SKM-1 treated with dmso at 0.1 percent for 144 hours (cell line): ENCODE measurements around the gene RIN3.
"Not testable (repeated sequence)": the region's sequence is repeated elsewhere in the genome, so short reads cannot be mapped to it uniquely, and the experiment has no call there.

Experiments
- DNase-seq: peaks from one replicate; lab custom pipeline; 2025; ENCODE audit not compliant: unreplicated experiment; lab: John Stamatoyannopoulos, UW

RIN3 gene

DNA sequence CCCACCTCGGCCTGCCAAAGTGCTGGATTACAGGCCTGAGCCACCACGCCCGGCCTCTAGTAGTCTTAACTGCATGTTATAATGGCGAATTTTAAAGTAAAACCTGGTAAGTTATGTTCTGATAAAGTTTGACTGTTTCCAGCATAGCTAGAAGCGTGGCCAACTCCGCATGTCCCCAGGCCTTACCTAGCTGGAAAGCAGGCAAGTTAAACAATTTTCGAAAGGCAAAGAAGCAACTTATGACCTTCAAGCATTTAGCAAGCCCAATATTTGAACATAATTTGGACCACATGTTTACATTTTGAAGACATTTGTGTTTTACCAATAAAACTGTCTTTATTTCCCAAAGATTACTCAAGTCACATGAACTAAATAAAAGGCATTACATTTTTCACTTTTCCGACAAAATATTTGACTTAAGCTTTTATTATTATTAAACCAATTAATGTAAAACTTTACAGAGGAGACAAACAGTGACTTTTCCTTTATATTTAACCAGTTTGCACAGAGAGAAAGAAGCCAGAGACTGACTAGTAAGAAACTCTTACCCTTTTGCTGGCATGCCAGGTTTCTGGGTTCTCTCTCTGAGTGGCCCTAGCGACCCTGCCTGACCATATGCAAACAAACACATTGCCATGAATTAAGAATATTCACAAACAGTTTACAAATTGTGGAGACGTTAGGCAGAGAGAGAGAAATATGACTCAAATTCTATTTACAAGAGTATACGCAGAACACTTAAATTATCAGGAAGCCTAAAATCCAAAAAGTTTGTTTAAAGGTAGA, 106.3 kb downstream of the RIN3 start:
- DNase-seq, result no peak

GRCh38 chr14:92622311-92622710, 108.7 kb downstream of the RIN3 start:
- no peak for DNase-seq

DNA sequence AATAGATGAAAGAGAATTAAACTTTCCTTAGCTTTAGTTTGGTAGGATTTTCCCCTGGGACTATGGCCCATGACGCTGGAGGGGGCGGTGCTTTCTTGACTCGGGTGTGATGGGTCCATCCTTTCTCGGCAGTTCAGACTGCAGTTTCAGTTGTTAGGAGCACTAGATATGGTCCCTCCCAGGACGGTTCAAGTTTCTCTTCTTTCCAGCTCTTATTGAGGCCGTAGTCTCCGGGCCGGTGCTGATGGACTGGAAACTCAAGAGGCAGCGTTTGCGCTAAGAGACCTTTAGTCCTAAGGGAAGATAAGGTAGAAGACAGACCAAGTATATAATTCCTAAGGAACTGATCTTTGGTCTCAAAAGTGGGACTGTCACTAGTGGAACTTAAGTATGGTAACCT, 111.2 kb downstream of the RIN3 start:
- no peak for DNase-seq

DNA sequence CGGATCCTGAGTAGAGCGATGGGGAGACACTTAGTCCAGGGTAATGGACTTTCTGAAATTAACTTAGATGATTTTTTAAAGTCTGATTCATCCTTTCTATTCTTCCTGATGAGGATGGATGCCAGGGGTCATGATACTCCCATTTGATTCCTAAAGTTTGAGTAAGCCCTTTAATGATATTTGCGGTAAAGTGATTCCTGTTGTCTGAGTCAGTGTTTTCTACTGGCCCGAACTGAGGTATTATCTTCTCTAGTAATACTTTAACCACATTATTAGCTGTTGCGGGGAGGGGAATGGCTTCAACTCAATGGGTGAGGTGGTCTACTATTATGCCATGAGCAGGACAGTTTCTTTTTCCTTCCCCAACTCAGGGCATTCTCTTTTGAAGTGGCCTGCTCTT, 111.6 kb downstream of the RIN3 start:
- no peak for DNase-seq

DNA sequence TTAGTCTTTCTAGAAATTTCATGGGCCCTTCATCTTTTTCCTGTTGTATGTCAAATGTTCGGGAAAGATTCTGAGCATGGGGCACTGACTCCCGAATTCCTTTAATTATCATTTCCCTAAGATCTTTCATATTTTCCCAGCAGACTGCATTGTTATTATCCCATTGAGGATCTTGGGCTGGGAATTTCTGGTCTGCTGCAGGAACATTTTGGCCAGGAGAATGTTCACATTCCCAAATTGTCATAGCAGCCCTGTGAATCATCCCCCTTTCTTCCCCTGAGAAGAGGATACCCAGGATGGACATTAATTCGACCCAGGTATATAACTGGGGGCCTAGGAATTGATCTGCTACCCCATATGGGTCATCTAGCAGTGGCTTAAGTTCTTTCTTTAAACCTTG, 112.5 kb downstream of the RIN3 start:
- no peak for DNase-seq

DNA sequence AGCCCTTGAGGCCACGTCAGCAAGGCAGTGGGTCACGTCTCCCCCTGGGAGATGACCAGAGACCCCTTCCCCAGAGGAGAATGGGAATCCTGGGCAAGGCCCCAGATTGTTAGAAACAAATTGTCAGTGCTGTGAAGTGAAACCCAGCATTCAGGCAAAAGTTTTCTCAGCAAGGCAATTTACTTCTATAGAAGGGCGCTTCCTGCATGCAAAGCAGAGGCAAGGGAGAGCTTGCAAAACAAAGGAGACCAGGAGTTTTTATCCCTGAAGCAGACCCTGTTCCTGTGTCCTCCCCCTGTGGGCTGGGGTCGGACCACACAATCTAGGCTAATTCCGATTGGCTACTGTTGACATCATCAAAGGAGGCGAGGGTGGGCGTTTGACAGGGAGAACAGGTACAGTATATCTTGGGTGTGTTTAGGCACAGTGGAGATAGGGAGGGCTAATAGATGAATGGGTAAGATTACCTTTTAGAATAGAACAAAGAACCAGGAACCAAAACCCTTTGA, 114.2 kb downstream of the RIN3 start:
- no peak for DNase-seq

DNA sequence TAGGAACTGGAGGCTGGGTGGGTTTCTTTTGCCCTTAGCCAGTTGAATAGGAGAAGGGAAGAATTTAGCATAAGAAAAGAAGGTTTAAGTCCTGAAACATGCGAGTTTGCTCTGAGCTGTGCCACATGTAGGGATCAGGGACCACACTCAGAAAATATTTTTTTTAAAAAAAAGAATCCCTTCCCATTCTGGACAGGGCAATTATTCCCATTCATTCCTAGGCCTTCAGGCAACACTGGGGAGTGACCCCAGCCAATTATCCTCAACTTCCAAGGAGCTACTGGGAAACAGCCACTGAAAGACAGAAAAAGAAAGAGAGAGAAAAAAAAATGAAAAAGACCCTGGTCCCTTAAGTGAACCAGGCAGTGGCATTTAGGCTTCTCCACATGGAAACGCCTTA, 115.1 kb downstream of the RIN3 start:
- no peak for DNase-seq

GRCh38 chr14:92630367-92630766, 116.8 kb downstream of the RIN3 start:
- DNase-seq, result no peak

- no peak for DNase-seq
Observed at GRCh38 chr14:92631098-92631497, 117.5 kb downstream of the RIN3 start.

GRCh38 chr14:92632546-92633273, 119.1 kb downstream of the RIN3 start:
- no peak for DNase-seq

DNA sequence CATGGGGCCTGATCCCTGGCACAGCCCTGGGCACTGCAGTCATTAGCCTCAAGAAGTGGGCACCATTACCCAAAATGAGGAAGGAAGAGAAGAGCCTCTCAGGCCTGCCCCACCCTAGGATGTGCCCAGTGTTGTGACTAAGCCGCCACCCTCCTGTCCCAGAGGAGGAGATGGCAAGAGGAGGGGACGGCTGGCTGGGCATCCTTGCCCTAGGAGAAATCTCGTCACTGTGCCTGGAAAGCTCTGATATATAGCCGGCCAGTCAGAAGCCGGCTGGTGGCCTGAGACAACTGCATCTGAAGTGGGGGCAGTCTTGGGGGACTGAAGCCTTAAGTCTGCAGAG, 119.7 kb downstream of the RIN3 start:
- DNase-seq, result no peak

- DNase-seq, result no peak
Observed at GRCh38 chr14:92633724-92634123, 120.1 kb downstream of the RIN3 start.

DNA sequence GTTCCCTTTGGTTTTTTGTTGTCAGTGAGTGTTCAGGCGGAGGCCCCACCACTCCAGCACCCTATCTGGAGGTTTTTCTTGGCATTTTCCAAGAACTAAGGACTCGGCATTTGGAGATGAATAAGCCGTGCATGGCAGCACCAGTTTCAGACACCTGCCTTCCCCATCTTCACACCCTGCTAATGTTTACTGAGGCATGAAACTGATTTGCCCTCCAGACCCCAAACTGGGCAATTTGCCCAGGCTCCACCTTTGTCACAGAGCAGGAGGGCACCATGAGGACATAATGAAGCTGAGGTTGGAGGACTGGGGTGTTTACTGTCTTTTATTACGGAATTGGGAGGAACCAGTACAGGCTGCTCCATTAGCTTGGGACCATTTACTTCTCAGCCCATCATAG, 121.5 kb downstream of the RIN3 start:
- no peak for DNase-seq

- no peak for DNase-seq
Observed at GRCh38 chr14:92635896-92636295, 122.3 kb downstream of the RIN3 start.

- DNase-seq, result no peak
Observed at GRCh38 chr14:92637228-92637627, 123.6 kb downstream of the RIN3 start.

GRCh38 chr14:92637864-92638263, 124.3 kb downstream of the RIN3 start:
- DNase-seq, result no peak

DNA sequence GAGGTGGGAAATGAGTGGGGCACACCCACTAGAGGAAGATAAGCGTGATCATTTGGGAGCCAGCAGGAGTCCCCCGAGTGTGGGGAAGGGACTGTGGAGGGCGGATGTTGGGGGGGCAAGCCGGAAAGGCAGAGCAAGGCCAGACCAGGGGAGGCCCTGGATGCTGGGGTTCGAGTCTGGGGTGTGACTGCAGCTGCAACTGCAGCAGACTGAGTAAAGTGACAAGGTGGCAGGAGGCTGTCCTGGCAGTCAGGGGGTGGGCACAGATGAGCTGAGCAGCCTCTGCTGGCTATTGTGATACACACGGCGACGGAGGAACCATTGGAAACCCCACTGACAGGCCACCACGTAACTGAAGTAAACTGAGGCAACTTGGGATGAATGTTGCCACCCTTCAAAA, 124.7 kb downstream of the RIN3 start:
- no peak for DNase-seq

DNA sequence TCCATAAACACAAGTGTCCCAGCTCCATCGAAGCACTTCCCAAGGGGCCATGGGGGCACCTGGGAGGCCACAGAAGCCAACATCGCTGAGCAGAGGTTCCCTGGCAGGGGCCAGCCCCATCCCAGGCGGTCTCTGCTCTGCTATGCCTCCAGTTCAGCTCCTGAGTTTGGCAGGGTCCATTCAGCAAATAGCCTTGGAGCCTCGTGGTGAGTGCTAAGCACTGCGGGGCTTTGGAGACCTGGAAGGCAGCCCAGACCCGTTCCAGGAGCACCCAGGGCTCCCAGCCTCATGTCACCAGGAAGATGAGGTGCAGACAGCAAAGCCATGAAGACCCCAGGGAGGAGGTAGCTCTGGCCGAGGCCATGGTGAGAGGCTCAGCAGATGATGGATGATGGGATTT, 125.3 kb downstream of the RIN3 start:
- no peak for DNase-seq

DNA sequence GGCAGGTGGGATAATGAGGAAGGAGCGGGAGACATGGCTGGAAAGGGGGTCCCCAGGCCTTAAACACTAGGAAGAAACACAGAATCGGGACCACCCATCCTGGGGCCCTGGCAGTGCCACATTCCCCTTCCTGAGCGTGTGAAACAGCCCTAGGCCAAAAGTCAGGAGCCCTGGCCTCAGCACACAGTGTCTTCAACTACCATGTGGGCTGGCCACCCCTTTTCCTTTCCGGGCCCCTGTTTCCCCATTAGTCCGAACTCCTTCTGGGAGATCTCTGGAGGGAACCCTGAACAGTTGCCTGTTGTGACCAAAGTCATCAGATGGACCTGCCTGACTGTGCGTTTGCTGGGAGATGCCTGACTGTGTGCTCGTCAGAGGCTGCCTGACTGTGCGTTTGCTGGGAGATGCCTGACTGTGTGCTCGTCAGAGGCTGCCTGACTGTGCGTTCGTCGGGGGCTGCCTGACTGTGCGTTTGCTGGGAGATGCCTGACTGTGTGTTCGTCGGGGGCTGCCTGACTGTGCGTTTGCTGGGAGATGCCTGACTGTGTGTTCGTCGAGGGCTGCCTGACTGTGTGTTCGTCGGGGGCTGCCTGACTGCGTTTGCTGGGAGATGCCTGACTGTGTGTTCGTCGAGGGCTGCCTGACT, 126.0 kb downstream of the RIN3 start:
- DNase-seq, result not testable (repeated sequence)

DNA sequence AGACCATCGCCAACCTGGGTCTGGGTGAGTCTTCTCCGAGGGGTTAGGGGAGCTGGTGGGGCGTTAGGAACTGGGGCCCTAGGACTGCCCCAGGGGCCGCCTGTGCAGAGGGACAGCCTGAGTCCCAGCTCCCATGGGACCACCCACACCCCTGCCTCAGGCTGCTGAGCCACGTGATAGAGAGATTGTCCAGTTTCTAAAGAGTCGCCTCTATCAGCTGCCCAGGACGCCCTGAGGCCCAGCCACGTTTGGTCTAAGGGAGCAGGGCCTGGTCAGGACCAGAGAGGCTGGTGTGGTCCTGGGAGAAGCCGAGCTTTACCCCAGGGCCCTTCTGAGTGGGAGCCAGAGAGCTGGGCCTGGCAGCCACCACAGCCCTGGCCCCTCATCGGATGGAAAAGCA, 127.7 kb downstream of the RIN3 start:
- no peak for DNase-seq

GRCh38 chr14:92644171-92644969, 130.8 kb downstream of the RIN3 start:
- no peak for DNase-seq
